ENCODE results near the gene MAST4. TPM values are rescaled to one million over a fixed set of nuclear protein-coding genes. Genes with fewer than 3 reads are reported as not detected.

The MAST4 gene
- total RNA-seq, 1 experiment from 2014 or later = 6.8 TPM

- no peak for DNase-seq (ENCODE audit: low read depth)
Observed at GRCh38 chr5:66697796-66698564, 101.8 kb downstream of the MAST4 start.

GRCh38 chr5:66701244-66701643 lies 105.1 kb downstream of the MAST4 start:
- DNase-seq (ENCODE audit: low read depth) = no peak

DNA sequence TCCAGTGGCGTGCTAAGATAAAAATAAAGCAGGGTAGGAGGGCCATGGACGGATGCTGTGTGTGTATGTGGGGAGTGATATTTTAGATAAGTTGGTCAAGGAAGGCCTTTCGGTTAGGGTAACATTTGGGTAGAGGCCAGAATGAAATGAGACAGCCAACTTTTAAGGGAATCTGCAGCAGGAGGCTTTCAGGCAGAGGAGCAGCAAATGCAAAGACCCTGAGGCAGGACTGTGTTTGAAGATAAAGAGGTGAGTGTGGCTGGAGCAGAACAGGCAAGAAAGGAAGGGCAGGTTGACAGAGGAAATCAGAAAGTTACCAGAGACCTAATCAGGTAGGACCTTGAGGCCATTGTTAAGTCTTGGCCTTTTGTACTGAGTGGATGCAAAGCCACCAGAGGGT lies 106.2 kb downstream of the MAST4 start:
- DNase-seq (ENCODE audit: low read depth) = no peak

DNA sequence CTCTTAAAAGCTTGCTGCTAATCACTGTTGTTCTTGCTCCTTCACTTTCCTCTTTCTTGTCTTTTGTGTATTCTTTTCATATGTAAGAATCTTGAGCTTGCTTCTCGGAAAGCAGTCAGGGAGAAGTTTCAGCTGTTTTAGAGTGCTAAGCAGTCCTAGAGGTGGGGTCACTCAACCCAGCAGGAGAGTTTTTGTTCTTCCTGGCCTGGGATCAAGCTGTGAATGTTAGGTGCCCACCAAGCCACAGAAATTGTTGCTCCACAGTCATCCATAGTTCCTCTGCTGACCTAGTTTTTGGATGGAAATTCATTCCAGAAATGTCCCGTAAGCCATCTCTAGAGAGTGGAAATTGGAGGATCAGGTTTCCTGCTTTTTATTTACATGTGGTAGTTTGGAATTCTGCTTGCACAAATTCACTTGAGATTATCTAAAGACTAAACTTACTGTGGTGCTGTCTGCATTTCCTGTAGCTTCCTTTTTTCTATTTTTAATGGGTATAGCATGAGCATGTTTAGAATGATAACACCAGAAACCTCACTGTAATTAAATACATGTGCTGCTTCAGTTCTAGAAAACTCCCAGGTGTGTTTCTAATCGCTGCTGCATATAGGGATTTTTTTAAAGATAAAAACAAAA lies 108.7 kb downstream of the MAST4 start:
- DNase-seq (ENCODE audit: low read depth) = peak; percentile 1

- DNase-seq (ENCODE audit: low read depth) = no peak
Observed at GRCh38 chr5:66708368-66708767, 112.2 kb downstream of the MAST4 start.

DNA sequence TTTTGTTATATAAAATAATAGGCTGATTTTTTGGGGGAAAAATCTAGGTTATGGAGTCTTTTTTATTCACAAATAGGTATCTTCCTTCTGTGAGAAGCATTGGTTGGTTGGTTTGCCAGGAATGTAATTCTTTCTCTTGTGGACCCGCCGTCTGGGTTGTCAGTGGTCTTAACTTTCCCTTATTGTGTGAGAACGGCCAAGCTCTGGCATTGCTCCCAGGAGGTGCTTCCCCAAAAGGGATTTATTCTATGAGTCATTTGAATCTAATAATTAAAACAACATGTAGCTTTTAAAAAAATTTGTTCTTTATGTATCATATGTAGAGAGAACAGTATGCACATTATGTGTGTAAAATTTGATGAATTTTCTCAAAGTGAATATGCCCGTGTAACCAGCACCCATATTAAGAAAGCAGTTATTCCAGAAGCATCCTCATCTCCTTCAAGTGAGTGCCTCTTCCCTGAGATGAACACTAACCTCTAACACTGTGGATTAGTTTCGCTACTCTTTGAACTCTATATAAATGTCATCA lies 114.4 kb downstream of the MAST4 start:
- peak; percentile 3 for DNase-seq (ENCODE audit: low read depth)

DNA sequence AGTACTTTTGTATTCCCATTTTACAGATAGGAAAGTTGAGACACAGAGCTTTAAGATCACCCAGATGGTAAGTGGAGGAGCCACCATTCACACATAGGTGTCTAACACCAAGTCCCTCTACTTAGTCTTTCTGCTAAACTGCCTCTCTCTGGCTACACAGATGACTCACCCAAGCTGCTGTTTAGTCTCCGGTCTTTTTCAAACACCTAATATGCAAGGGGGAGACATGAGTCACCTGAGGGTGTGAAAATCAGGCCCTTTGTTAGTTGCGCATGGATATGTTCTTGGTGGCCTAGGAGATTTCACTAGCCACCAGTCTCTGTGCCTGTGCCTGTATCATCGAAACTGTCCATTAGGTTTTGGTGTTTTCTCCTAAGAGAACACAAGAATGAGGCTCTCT lies 117.8 kb downstream of the MAST4 start:
- DNase-seq (ENCODE audit: low read depth) = peak; percentile 42

DNA sequence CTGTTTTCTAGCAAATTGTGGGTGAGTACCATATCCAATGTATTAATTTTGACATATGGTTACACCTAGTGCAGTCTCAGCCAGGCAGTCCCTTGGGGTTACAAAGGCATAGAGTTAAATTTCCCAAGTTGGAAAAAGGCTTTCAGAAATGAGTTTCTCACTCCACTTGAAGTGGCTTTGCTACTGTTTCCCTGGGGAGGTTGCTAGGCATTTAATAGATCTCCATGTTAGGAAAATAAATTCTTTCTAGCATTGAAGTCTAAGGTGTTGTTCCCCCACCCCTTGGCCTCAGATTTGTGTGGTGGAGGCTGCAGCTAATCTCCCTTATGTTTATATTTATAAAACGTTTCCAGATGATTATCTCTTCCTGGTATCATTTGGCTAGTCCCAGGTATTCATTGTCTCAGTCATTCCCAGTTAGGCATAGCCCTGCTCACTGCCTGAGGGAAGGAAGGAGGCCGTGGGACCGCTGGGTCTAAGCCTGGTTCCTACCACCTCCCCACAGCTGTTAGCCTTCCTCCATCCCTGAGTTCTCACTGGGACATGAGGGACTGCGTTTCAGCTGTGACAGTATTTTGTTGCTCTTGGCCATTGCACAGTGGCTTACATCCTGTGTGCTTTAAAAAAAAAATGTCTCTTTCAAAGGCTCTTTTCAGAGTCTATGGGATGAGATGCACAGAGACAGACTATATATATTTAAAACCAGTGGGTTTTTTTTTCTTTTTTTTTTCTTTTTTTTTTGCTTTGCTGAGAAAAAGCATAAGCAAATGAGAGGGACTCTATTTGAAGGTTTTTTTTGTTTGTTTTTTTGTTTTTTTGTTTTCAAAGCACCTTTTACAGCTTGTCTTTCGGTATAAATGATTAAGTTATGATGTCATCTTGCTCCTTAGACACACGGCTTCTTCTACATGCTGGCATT lies 121.5 kb downstream of the MAST4 start:
- DNase-seq (ENCODE audit: low read depth) = peak; percentile 3

DNA sequence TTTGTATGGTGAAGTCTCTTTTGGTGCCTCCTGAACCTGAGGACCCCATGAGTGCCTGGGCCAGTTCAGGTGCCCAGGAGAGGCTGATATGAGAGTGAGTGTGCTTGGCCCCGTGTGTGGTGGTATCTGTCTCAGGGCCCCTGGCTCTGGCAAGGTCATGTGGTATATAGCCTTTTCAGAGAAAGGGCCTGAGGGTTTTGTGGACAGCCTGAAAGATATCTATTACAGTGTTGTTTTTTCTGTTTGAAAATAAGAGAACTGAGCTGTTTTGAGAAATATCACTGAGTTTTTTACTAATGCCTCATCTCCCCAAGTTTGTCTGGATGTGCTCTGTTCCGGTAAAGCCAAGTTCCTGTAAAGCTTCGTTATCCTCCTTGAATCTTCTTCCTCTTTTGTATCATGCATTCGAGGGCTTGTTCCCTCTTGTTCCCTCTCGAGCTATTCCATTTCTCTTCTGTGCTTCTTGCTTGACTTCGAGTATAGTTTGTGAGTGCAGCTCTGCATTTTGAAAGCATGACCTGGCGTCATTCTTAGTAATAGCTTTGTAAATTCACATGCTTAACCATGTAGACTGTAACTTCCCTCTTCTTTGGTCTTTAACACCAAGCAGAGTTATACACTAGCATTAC lies 122.3 kb downstream of the MAST4 start:
- no peak for DNase-seq (ENCODE audit: low read depth)

DNA sequence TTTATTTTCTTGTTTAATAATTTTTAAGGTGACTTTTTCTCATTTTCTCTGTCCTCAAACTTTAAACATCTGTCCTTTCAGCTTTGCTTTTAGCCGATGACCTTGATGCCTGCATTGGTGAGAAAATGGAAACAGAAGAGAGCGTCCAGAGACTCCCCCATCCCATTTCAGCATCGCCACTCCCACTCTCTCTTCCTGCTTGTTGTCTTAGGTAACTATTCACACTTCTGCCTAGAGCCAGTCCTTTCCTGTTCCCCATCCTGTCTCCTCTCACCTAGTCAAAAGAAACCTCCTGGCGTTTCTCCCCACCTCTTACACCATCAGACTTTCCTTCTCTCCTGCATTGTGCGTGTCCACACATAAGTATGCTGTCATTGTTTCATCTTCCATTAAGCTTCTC lies 124.6 kb downstream of the MAST4 start:
- DNase-seq (ENCODE audit: low read depth) = no peak

GRCh38 chr5:66722686-66723085 lies 126.5 kb downstream of the MAST4 start:
- DNase-seq (ENCODE audit: low read depth) = no peak

GRCh38 chr5:66724349-66725139 lies 128.4 kb downstream of the MAST4 start:
- DNase-seq (ENCODE audit: low read depth) = no peak

DNA sequence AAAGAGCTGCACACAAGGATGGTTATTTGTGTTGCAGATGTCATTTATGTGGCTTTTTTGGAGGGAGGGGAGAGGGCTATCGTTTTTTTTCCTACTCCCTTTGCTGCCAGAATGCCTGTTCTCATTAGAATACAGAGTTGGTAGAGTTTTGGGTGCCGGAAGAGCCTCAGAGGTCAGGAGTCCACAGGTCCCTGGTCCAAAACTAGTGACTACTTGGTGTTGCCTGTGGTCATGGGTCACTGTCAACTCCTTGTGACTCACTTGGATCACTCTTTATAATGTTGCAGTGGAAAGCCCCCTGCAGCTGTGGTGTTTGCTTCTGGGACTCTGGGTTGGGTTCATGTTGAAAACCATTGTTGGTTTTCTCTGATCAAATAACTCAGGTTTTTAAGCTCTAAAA lies 131.4 kb downstream of the MAST4 start:
- no peak for DNase-seq (ENCODE audit: low read depth)

DNA sequence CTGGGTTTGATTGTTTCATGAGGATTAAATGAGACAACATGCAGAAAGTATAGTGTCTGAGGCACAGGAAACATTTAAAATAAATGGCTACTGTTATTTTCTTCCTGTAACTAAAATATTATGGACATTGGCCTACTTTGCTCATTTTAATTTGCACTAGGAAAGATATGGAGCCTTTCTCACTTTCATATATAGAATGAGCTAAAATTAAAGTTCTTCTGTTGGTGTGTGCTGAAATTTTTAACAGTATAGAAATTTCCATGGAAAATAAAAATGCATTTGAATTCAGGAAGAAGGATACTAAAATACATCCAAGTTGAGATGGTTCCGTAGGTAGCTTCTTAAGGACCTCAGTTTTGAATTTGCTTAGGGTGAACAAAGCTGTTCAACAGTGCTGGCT lies 131.9 kb downstream of the MAST4 start:
- no peak for DNase-seq (ENCODE audit: low read depth)

- no peak for DNase-seq (ENCODE audit: low read depth)
Observed at GRCh38 chr5:66737096-66737495, 140.9 kb downstream of the MAST4 start.

- DNase-seq (ENCODE audit: low read depth) = no peak
Observed at GRCh38 chr5:66738136-66738535, 141.9 kb downstream of the MAST4 start.

DNA sequence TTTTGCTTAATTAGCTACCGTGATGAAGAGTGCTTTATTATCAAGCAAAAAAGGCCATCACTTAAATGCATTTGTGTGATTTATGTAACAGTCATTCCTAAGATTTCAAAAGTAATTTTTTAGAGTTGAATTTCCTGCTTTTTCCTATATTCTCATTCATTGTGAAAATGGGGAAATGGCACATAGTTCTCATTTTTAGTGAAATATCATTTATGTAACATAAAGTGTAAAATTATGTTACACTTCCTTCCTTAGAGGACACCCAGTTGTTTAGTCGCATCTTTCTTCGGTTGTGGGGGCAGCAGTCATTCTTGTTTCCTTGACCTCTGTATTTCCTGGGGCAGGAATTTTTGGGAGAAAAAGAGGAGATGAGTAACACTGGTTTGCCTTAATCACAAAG lies 142.8 kb downstream of the MAST4 start:
- DNase-seq (ENCODE audit: low read depth) = no peak

DNA sequence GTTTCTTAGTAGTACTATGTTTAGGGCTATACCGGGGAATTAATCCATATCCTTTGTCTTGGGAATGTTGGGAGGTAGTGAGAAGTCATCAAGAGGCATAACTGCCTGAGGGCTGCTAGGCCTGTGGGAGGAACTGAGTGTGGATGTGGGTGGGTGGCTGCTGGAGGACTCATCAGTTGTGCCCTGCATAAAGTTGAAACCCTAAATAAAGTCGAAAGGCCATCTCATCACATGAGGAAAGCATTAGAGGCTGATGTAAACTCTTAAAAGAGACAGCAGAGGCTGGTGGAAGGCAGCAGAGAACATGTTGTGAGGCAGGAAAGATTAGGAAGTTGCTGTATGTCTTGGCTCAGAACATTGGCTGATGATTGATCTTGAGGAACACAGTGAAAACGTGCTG lies 143.8 kb downstream of the MAST4 start:
- no peak for DNase-seq (ENCODE audit: low read depth)

- no peak for DNase-seq (ENCODE audit: low read depth)
Observed at GRCh38 chr5:66741394-66741793, 145.2 kb downstream of the MAST4 start.

GRCh38 chr5:66742083-66742895 lies 146.1 kb downstream of the MAST4 start:
- DNase-seq (ENCODE audit: low read depth) = peak; percentile 22
